ENCODE data around the gene SELENOM.

The SELENOM gene

GRCh38 chr22:31106001-31106571 lies 1.3 kb downstream of the SELENOM start:
- Histone ChIP-seq H3K36me3 (ENCODE audit: control insufficient read depth, insufficient read depth, low read length) (no peaks in the 10 kb centered on the region), H3K4me1 (ENCODE audit: control insufficient read depth, insufficient read depth, low read length) (no peaks in the 10 kb centered on the region), H3K9ac (ENCODE audit: low read depth, low read length) (no peak overlapping the region), H3K4me3 (ENCODE audit: low read depth, low read length) (no peak overlapping the region), H3K9me3 (ENCODE audit: control insufficient read depth, insufficient read depth, low read length) (no peaks in the 10 kb centered on the region), H3K27me3 (ENCODE audit: control insufficient read depth, insufficient read depth, low read length) (peaks cover 24% of the 10 kb centered on the region), H3K27ac (ENCODE audit: low read depth, low read length) (no peak overlapping the region)

- H3K27ac ChIP-seq (ENCODE audit: low read depth, low read length) = no peak overlapping the region
- H3K36me3 ChIP-seq (ENCODE audit: control insufficient read depth, insufficient read depth, low read length) = no peaks in the 10 kb centered on the region
- H3K9me3 ChIP-seq (ENCODE audit: control insufficient read depth, insufficient read depth, low read length) = no peaks in the 10 kb centered on the region
- H3K4me1 ChIP-seq (ENCODE audit: control insufficient read depth, insufficient read depth, low read length) = no peaks in the 10 kb centered on the region
- H3K27me3 ChIP-seq (ENCODE audit: control insufficient read depth, insufficient read depth, low read length) = peaks cover 24% of the 10 kb centered on the region
- H3K9ac ChIP-seq (ENCODE audit: low read depth, low read length) = no peak overlapping the region
- H3K4me3 ChIP-seq (ENCODE audit: low read depth, low read length) = peak overlapping the region; percentile 17; the same call in 1 of the 2 replicates
Observed at GRCh38 chr22:31105282-31105929, 2.0 kb downstream of the SELENOM start.

GRCh38 chr22:31104869-31105268 lies 2.5 kb downstream of the SELENOM start:
- Histone ChIP-seq H3K4me3 (ENCODE audit: low read depth, low read length) (peak overlapping the region; percentile 17; the same call in 1 of the 2 replicates), H3K27ac (ENCODE audit: low read depth, low read length) (no peak overlapping the region), H3K4me1 (ENCODE audit: control insufficient read depth, insufficient read depth, low read length) (no peaks in the 10 kb centered on the region), H3K9ac (ENCODE audit: low read depth, low read length) (no peak overlapping the region), H3K27me3 (ENCODE audit: control insufficient read depth, insufficient read depth, low read length) (peaks cover 24% of the 10 kb centered on the region), H3K36me3 (ENCODE audit: control insufficient read depth, insufficient read depth, low read length) (no peaks in the 10 kb centered on the region), H3K9me3 (ENCODE audit: control insufficient read depth, insufficient read depth, low read length) (no peaks in the 10 kb centered on the region)

DNA sequence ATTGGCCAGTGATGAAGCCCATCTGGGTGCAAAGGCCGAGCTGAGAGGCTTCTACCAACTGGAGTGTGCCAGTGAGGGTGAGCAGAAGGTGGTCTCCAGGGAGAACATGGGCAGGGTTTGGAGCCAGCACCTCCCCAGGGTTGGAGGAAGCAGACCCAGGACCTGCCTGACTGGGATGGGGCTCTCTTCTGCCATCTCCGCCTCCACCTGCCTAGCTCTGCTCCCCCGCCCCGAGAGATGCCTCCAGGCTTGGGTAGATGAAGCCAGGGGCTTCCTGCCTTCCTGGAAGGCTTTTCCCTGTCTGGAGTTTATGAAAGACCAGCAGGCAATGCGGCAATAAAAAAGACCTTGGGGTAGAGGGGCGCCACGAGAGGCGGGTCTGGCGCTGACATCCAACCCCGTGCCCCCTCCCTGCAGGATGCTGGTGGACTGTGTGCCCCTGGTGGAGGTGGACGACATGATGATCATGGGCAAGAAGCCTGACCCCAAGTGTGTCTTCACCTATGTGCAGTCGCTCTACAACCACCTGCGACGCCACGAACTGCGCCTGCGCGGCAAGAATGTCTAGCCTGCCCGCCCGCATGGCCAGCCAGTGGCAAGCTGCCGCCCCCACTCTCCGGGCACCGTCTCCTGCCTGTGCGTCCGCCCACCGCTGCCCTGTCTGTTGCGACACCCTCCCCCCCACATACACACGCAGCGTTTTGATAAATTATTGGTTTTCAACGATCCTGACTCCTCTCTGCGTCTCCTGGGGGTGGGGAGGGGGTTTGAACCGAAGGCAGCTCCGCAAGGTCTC lies 3.3 kb downstream of the SELENOM start:
- H3K4me1 ChIP-seq (ENCODE audit: control insufficient read depth, insufficient read depth, low read length) = no peaks in the 10 kb centered on the region
- no peaks in the 10 kb centered on the region for H3K9me3 ChIP-seq (ENCODE audit: control insufficient read depth, insufficient read depth, low read length)
- H3K4me3 ChIP-seq (ENCODE audit: low read depth, low read length) = no peak overlapping the region
- no peaks in the 10 kb centered on the region for H3K36me3 ChIP-seq (ENCODE audit: control insufficient read depth, insufficient read depth, low read length)
- peaks cover 24% of the 10 kb centered on the region for H3K27me3 ChIP-seq (ENCODE audit: control insufficient read depth, insufficient read depth, low read length)
- no peak overlapping the region for H3K9ac ChIP-seq (ENCODE audit: low read depth, low read length)
- no peak overlapping the region for H3K27ac ChIP-seq (ENCODE audit: low read depth, low read length)

DNA sequence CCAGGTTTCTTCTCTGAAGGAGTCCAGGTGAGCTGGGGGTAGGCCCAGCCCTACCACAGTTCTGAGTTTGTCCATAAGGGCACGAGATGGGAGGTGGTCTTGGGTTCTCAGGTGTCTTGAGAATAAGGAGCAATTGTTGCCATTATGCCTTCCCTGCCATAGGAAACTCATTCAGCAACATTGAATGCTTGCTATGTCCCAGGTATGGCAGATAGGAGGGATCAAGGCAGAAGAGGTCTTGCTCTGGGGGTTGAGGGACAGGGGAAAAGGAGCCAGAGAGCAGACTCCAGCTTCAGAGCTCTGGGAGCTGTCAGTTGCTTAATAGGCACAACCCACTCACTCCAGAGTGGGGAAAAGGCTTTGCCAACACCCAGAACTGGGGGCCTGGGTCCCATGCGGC lies 4.3 kb downstream of the SELENOM start:
- no peak overlapping the region for H3K27ac ChIP-seq (ENCODE audit: low read depth, low read length)
- H3K4me3 ChIP-seq (ENCODE audit: low read depth, low read length) = no peak overlapping the region
- H3K36me3 ChIP-seq (ENCODE audit: control insufficient read depth, insufficient read depth, low read length) = no peaks in the 10 kb centered on the region
- H3K4me1 ChIP-seq (ENCODE audit: control insufficient read depth, insufficient read depth, low read length) = peaks cover under 1% of the 10 kb centered on the region; the same call in 1 of the 2 replicates
- no peaks in the 10 kb centered on the region for H3K9me3 ChIP-seq (ENCODE audit: control insufficient read depth, insufficient read depth, low read length)
- H3K27me3 ChIP-seq (ENCODE audit: control insufficient read depth, insufficient read depth, low read length) = peaks cover 24% of the 10 kb centered on the region
- no peak overlapping the region for H3K9ac ChIP-seq (ENCODE audit: low read depth, low read length)

- no peaks in the 10 kb centered on the region for H3K36me3 ChIP-seq (ENCODE audit: control insufficient read depth, insufficient read depth, low read length)
- no peaks in the 10 kb centered on the region for H3K9me3 ChIP-seq (ENCODE audit: control insufficient read depth, insufficient read depth, low read length)
- peaks cover 3% of the 10 kb centered on the region; the same call in 1 of the 2 replicates for H3K4me1 ChIP-seq (ENCODE audit: control insufficient read depth, insufficient read depth, low read length)
- H3K4me3 ChIP-seq (ENCODE audit: low read depth, low read length) = no peak overlapping the region
- H3K27me3 ChIP-seq (ENCODE audit: control insufficient read depth, insufficient read depth, low read length) = peaks cover 24% of the 10 kb centered on the region
- H3K9ac ChIP-seq (ENCODE audit: low read depth, low read length) = no peak overlapping the region
- H3K27ac ChIP-seq (ENCODE audit: low read depth, low read length) = no peak overlapping the region
Observed at GRCh38 chr22:31102441-31103081, 4.8 kb downstream of the SELENOM start.

- no peak overlapping the region for H3K27ac ChIP-seq (ENCODE audit: low read depth, low read length)
- no peaks in the 10 kb centered on the region for H3K36me3 ChIP-seq (ENCODE audit: control insufficient read depth, insufficient read depth, low read length)
- H3K9me3 ChIP-seq (ENCODE audit: control insufficient read depth, insufficient read depth, low read length) = no peaks in the 10 kb centered on the region
- H3K27me3 ChIP-seq (ENCODE audit: control insufficient read depth, insufficient read depth, low read length) = peaks cover 10% of the 10 kb centered on the region
- H3K4me3 ChIP-seq (ENCODE audit: low read depth, low read length) = no peak overlapping the region
- H3K9ac ChIP-seq (ENCODE audit: low read depth, low read length) = no peak overlapping the region
- peaks cover 6% of the 10 kb centered on the region; the same call in 1 of the 2 replicates for H3K4me1 ChIP-seq (ENCODE audit: control insufficient read depth, insufficient read depth, low read length)
Observed at GRCh38 chr22:31100762-31101525, 6.4 kb downstream of the SELENOM start.

GRCh38 chr22:31099841-31100761 lies 7.3 kb downstream of the SELENOM start:
- H3K27ac ChIP-seq (ENCODE audit: low read depth, low read length) = no peak overlapping the region

DNA sequence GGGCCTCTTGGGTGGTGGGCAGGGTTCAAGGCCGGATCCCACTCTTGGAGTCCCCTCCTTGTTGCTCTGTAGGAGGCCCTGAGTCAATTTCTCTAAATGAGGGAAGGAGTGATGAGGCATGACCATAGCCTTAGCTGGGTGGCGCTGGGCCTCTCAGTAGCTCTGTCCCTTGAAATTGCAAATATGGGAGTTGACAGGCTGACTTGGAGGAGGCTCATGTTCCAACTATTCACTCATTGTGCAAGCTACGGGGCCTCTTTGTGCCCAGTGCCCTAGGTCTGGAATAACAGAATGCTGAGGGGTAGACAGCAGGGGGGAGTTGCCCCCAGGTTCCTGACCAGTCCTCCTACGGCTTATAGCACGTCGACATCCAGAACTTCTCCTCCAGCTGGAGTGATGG lies 8.0 kb downstream of the SELENOM start:
- no peaks in the 10 kb centered on the region for H3K27me3 ChIP-seq (ENCODE audit: control insufficient read depth, insufficient read depth, low read length)
- H3K36me3 ChIP-seq (ENCODE audit: control insufficient read depth, insufficient read depth, low read length) = no peaks in the 10 kb centered on the region
- no peaks in the 10 kb centered on the region for H3K9me3 ChIP-seq (ENCODE audit: control insufficient read depth, insufficient read depth, low read length)
- H3K4me1 ChIP-seq (ENCODE audit: control insufficient read depth, insufficient read depth, low read length) = peaks cover 6% of the 10 kb centered on the region; the same call in 1 of the 2 replicates
- H3K9ac ChIP-seq (ENCODE audit: low read depth, low read length) = no peak overlapping the region
- no peak overlapping the region for H3K4me3 ChIP-seq (ENCODE audit: low read depth, low read length)
- no peak overlapping the region for H3K27ac ChIP-seq (ENCODE audit: low read depth, low read length)

More at GRCh38 chr22:31099841-31100761, 7.3 kb downstream of the SELENOM start:
- Histone ChIP-seq H3K36me3 (ENCODE audit: control insufficient read depth, insufficient read depth, low read length) (no peaks in the 10 kb centered on the region), H3K9ac (ENCODE audit: low read depth, low read length) (no peak overlapping the region), H3K4me1 (ENCODE audit: control insufficient read depth, insufficient read depth, low read length) (peaks cover 6% of the 10 kb centered on the region; the same call in 1 of the 2 replicates), H3K9me3 (ENCODE audit: control insufficient read depth, insufficient read depth, low read length) (no peaks in the 10 kb centered on the region), H3K27me3 (ENCODE audit: control insufficient read depth, insufficient read depth, low read length) (peaks cover 1% of the 10 kb centered on the region), H3K4me3 (ENCODE audit: low read depth, low read length) (no peak overlapping the region)

All from HUES48 (cell line).